Measurements from ENCODE around the gene KRTAP5-5.
"Not testable (repeated sequence)": the region's sequence is repeated elsewhere in the genome, so short reads cannot be mapped to it uniquely, and the experiment has no call there.

KRTAP5-5 gene

DNA sequence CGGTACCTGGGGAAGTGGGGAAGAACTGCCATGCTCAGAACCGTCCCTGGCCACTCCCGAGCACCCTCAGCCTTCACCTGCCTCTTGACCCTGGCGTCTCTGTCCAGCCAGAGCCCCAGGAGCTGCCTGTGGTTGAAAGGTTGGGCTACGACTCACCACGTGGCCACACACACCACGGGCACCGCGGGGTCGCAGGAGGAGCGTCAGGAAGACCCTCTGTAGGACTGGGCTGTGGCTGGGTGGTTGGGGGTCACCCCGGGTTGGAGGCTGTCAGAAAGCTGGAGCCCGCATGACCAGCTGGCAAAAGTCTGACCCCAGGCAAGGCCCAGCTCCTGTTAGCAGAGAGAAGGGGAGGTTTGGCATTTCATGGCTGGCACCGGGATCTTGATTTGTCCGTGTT is 11.5 kb downstream of the KRTAP5-5 start:
- no peak for DNase-seq (ENCODE audit: low read depth in 2 of 2)

DNA sequence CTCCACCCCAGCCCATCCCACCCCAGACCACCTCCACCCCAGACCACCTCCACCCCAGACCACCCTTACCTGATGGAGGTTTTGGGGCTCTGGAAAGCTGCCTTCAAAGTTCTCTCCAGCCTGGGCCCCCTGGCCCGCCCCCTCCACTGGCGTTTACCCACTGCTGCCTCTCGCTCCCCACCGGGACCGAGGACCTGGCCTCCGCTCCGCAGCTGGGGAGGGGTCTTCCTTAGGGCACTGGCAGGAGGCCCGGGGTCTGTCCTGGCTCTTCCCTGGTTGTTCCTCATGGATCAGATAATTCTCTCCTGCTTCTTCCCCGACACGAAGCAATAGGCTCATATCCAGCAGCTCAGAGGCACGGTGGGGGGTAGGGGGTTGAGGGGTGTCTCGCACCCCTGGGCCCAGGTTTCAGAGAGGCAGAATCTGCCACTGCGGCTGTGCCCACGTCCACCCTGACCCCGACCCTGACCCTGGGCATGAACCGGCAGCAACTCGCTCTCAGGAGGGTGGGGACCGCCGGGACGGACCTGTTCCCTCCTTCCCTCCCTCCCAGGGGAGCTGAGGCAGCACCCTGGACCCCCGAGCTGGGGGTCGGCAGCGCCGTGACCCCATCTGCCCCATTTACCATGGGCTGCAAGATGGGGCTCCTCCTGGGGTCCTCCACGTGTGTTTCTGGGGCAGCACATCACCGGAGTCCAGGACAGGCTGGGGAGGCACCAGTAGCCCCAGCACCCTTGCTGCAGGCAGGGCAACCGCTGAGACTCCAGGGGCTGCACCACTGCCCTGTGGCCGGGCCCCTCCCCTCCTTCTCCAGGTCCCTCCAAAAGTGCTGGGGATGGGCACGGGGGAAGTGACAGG is 12.9 kb downstream of the KRTAP5-5 start:
- no peak for DNase-seq (ENCODE audit: low read depth in 2 of 2)

DNA sequence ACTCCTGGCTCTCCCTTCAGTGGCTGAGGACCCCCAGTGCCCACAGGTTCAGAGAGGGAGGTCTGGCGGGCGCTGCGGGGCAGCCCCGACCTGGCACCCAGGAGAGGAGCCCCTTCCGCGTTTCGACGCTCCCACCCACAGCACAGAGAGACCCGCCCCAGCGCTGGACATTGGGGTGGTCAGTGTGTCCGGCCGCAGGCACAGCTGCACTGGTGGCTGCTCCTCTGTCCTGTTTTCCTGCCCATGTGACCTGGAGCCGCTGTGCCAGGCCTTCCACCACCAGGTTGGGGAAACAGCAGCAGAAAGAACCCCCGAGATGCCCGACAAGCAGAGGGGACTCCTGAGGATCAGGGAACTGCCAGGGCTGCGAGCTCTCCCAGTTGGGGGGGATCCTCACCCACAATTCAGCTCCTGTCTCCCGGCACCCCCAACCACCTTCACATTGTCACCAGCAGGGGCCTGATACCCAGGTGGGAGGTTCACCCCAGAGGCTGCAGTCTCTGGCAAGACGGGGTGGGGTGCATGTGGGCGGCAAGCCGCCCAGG is 13.6 kb downstream of the KRTAP5-5 start:
- DNase-seq (ENCODE audit: low read depth in 2 of 2), result no peak

DNA sequence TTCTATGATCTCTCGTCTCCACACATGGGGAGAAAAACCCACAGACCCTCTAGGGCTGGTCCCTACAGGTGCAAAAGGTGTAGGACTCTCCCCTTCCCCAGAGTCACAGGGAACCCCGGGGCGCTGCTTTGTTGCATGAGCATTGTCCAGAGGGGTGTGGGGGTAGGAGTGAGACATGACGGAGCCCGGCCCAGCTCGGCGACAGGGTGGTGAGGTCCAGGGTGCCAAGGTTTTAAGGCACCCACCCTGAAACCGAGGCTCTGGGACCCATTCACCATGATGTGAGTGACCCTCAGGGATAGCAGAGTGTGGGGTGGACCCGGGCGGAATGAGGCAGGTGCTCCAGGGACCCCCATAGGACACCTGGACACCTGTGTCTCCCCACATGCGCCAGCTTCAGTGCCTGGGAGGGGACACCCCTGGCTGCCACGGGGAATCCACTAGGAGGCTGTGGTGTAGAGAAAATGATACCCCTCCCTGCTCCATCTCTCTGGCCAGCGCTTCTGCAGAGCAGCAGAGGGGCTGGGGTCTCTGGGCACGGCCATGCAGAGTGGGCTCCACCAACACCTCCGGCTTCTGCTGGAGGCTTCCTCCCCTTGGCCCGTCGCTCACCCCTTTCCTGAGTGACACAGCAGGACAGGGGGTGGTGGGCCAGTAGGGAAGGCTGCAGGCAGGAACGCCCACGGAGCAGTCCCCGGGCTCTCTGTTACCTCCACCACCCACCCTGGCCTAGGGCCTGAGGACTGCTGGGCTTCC is 15.2 kb downstream of the KRTAP5-5 start:
- DNase-seq (ENCODE audit: low read depth in 2 of 2), result no peak

DNA sequence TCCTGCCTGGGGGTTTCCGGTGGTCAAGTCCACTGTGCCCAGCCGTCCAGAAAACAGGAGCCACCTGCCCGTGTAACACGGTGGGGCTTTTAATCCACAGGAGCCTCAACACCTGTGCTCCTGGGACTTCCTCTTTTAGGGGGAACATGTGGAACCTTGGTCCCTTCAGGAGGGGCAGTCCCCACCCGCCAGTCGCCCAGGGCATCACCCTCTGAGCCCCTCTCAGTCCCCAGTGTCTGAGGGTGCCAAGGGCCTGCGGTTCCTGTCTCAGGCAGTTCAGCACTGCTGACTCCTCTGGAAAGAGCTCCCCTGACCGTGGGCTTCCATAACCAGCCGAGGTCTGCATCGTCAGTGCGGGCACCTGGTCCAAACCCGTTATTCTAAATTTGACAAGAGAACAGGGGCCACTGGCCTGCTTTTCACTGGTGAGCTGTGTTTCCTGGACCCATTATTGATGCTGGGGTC is 15.8 kb downstream of the KRTAP5-5 start:
- no peak for DNase-seq (ENCODE audit: low read depth in 2 of 2)

DNA sequence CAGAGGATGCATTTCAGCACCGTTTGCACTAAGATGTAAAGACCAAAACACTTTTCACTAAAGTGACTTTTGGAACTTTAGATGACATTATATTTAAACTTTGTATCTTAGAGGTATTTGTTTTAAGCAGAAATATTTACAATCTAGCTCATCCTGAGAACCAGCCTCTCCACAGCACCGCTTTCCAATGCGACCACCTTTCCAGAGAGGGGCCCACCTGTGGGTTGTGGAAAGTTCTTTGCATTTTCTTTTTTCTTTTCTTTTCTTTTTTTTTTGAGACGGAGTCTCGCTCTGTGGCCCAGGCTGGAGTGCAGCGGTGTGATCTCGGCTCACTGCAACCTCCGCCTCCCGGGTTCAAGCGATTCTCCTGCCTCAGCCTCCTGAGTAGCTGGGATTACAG is 17.0 kb downstream of the KRTAP5-5 start:
- DNase-seq (ENCODE audit: low read depth in 2 of 2), result not testable (repeated sequence)

DNA sequence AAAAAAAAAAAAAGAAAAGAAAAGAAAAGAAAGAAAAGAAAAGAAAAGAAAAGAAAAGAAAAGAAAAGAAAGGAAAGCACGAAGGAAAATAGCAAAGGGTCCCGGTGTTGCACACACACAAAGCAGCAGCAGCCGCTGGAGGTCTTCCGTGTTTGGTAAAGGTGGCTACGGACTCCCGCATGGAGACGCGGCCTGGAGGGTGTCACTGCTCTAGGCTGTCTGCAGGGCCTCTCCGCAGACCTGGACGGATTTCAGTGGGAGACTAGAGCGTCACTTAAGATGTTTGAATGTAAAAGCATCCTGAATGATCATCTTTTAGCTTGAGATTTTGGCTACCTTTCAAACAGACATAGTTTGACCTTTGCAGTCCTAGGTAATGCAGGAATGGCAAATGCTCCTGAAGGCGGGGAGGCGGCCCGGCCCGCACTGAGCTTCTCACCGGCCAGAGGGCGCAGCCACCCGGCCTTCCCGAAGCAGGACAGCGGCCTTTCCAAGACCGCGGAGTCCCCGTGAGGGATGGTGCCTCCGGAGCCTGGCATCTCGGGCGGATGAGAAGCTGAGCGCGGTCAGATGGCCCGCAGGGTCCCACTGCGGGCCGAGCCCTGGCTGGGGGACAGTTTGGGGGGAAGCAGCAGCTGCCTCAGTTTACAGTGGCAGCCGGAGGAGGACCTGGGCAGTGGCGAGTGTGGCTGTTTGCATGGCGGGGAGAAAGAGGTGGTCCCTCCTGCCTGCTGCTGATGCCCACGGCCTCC is 18.5 kb downstream of the KRTAP5-5 start:
- no peak for DNase-seq (ENCODE audit: low read depth in 2 of 2)

DNA sequence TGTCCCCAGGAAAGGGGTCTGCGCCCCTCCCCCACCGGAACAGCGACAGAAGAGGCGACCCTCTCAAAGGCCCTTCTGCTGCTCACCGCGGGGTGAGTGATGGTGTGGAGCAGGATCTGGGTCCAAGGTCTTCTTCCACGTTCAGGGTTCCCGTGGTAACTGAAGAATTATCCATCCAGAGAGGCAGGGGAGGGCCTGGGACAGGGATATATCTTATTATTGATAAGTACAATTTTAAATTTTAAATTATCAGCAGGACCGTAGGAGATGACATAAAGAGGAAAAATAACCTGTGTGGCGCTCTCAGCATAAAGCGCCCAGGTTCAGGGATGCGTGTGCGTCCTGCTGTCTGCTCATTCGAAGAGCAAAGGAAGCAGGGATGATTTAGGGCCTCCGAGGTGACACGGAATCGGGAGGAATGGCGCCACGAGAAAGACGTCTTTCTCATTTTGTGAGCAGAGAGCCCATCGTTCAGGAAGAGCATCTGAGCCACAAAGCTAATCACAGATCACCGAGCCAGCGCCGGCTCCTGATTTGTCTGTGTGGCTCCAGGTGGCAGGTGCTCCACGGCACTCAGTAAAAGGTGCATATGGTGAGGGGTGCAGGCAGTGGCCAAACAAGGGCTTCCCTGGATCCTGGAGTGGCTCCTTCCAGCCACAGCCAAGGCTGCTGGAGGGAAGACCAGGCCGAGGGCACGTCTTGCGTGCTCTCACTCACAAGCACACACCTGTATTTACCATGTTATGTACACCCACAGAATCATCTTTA is 19.3 kb downstream of the KRTAP5-5 start:
- DNase-seq (ENCODE audit: low read depth in 2 of 2), result no peak

DNA sequence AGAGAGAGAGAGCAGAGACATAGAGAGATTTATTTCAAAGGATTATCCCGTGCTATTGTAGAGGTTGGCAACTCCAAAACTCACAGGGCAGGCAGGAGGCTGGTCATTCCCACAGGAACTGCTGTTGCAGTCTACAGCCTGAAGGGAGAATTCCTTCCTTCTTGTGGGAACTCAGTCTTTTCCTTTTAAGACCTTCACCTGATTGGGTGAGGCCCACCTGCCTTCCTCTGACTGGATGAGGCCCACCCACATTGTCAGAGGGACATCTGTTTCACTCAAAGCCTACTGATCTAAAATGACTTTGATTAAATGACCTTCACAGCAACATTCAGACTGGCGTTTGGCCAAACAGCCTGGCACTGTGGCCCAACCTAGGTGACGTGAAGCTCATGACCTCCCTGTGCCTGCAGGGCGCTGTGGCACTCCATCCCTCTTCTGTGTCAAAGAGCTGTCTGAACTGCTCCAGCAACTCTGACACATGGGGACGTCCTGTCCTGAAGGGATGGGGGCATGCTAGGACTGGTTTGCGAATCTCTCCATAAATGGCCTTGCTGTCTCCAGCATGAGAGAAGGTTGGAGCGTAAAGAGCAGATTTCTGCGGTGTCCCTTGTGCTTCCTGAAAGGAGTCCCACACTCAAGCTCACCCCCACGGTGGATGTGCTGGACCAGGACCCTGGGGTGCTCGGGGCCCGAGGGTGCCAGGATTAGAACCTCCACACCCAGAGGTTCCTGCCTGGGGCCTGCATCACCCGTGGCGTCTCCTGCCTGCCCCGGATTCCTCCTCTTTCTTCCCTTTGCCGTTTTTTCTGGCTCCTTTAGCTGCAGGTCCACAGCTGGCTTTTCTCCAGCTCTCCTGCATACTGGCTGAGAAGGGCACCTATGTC is 20.7 kb downstream of the KRTAP5-5 start:
- no peak for DNase-seq (ENCODE audit: low read depth in 2 of 2)

DNA sequence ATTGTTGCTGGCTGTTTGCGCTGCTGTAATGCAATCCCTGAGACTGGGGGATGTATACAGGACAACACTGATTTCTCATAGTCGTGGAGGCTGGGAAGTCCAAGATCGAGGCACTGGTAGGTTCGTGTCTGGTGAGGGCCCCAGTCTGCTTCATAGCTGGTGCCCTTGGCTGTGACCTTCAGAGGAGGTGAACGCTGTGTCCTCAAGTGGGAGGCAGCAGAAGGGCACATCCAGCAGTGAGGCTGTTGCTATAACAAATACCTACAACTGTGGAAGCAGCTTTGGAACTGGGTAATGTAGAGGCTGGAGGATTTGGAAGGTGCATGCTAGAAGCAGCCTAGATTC is 21.3 kb downstream of the KRTAP5-5 start:
- no peak for DNase-seq (ENCODE audit: low read depth in 2 of 2)

DNA sequence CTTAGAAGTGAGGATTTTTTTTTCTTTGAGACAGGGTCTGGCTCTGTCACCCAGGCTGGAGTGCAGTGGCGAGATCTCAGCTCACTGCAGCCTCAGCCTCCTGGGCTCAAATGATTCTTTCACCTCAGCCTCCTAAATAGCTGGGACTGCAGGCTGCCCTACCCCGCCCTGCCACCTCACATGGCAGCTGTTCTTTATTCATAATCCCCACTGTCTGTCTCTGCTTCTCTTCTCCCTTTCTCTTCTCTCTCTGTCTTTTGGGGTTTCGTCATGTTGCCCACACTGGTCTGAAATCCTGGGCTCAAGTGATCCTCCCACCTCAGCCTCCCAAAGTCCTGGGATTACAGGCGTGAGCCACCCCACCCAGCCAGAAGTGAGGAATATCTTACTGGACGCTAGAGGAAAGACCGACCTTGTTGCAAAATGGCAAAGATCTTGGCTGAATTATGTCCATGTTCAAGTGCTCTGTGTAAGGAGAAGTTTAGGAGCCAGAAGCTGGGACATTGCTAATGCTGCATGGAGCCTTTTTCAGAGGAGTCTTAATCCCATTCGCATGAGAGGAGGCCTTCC is 21.9 kb downstream of the KRTAP5-5 start:
- DNase-seq (ENCODE audit: low read depth in 2 of 2), result no peak

DNA sequence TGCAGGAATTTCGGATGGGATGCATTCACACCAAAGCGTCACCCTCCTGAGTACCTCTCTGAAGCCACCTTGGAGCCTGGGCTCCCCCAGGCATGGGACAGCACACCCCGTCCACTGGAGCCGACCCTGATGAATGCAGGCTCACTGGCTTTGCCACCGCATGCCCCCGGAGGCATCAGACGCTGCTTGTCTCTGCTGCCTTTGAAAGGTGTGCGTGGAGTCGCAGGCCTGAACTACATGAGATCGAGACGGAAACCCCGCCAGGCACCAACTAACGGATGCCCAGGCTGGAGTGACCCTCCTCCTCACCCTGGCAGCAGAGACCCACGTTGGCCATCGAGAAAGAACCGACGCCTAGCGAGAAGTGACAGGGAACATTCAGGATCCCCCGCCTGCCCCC is 22.5 kb downstream of the KRTAP5-5 start:
- DNase-seq (ENCODE audit: low read depth in 2 of 2), result no peak

DNA sequence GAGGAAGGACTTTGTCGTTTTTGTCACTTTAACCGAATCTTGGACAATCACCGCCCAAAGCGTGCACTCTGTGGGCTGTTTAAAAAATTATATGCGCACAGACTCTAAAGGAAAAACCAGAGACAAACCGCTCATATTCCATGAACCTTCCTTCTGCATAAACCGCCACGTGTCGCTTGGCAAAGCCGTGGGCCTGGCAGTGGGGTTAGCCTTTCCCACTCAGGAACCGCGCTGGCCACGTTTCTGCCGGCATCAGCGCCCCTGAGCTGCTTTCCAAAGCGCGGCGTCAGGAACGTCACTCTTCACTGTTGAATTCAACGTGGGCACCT is 22.8 kb downstream of the KRTAP5-5 start:
- no peak for DNase-seq (ENCODE audit: low read depth in 2 of 2)

DNA sequence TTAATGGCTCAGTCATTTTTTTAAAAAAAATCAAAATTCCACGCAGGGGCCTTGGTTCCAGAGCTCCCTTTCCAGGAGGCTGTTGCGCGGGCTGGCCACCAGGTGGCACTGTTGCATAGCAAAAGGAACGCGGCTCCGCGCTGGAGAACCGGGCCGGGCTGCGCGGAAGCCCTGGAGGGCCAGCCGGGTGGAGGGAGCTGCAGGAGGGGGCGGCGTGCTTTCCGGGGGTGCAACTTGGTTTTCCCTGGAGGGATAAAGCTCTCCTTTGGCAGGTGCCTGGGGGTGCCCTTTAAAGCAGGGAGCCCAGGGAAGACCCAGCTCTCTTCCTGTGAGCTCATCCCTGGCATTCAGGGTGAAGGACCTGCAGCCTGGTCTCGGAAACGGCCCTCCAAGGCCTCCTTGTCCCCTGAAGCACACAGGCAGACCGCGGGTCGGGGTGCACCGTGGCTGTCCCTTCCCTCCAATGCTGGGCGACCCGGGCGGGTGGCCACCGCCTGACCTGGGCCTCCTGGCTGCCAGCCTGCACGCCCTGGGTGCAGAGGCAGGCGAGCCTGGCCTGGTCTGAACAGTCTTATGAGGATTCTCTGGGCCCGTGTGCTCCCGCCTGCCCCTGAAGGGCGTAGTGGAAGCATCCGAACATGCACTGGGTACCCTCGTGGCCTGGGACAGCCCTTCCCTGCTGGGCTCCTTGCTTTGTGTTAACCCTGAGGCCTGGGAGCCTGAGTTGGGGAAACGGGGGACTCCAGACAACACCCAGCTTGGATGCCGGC is 23.4 kb downstream of the KRTAP5-5 start:
- DNase-seq (ENCODE audit: low read depth in 2 of 2), result peak; percentile 57 to 69

DNA sequence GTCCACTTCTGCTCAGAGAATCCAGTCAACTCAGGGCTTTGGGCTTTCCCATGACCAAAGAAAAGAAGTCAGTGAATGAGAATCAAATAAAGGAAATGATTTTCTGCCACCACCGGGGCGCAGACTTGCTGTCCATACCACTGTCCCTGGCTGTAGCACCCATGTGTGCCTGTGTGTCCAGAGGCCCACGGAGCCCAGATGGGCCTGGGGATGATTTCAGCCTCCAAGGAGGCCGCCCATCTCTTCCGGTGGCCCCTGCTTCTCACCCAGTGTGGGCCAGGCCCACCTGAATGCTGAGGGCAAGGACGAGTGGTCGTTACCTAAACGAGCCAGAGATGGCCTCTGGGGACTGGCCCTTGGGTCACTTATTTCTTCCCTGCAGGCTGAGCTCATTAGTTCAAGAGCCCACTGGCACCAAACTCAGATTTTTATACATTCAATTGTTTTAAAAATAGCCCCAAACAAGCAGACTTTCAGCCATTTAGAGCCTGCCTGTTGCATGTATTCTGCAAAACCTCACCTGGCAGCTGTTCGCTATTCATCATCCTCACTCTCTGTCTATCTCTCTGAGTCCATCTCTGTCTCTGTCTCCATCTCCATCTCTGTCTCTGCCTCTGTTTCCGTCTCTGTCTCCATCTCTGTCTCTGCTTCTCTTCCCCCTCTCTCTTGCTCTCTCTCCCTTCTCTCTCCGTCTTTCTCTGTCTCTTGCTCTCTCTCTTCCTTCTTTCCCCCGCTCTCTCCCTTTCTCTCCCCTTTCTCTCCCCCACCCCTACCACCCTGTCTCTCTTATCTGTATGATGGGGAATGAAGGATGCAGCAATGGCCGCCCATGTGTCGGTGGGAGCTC is 24.2 kb downstream of the KRTAP5-5 start:
- DNase-seq (ENCODE audit: low read depth in 2 of 2), result no peak

DNA sequence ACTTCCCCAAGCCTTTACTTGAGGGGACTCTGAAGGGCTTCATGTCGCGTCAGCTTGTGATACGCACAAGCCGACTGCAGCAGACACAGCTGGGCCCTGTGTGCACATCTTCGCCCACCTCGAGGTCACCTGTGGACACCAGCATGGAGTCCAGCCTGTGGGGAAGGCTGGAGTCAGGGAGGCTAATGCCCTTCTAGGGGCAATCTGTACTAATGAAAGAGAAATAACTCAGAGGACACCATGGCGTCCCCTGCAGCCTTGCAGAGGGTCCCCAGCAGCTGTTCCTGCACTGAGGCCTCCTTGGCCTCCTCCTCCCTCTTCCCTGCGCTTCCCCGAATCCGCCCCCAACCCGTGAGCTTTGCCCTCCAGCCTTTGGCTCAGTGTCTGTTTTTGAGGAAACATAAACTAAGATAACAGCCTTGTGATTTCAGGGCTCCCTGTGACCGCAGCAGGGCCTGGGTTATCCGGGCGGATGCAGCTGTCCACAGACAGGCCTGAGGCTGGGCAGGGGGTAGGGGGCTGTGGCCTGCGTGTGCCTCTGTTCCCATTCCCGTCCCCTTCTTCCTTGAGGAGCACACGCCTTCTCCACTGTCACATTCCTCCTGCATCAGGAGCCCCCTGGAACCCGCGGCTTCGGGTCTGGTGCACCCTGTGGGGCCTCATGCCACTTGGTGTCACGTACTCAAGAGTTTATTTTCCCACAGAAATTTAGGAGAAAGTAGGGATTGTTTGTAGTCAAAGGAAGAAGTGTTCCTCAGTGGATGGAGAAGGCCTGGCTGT is 25.0 kb downstream of the KRTAP5-5 start:
- no peak for DNase-seq (ENCODE audit: low read depth in 2 of 2)

DNA sequence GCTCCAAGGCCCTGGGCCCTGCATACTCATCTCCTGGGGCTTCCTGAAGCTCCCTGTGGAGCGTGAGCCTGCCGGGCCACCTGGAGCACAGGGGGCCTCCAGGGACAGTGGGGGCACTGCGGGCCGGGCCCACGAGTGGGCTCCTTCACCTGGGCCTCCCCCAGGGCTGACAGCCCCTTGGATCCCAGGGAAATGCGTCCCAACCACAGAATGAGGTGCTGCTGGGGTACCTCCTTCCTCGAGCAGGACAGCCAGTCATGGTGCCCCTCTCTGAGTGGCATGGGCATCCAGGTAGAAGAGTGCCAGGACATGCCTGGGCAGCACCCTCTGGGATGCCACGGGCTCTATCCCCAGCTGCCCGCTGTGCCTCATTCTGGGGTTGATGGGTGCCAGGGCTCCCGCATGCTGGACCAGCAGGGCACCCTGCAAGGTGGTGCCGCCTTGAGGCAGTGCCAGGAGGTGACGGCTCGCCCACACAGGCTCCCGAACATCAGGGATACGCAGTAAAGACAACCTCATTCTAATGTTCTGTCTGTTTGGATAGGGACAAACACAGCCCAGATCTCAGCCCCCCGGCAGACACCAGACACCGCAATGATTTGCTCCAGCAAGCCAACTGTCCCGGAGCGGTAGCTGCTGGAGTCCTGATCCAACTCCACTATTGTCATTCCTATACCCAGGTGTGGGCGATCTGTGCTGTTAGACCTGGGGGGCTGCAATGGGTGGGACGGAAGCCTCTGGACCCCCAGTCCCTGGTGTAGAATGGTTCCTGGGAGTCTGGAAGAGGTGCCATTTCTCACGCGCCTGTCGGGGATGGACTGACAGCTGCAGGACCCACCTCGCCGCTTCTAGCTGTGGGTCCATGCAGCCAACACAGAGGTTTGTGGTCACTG is 25.8 kb downstream of the KRTAP5-5 start:
- DNase-seq (ENCODE audit: low read depth in 2 of 2), result no peak

Data from stimulated activated CD4-positive, alpha-beta T cell treated with anti-CD3 and anti-CD28 coated beads, Interleukin-15, amount 100 ng/mL, for 48 hours (primary cell).